SHP77 treated with DMSO at 0.1 percent for 48 hours (cell line): Measurements from ENCODE around the gene TMA7B.

Experiments used
- DNase-seq: peaks from one replicate; lab custom pipeline; 2025; lab: John Stamatoyannopoulos, UW

The TMA7B gene

DNA sequence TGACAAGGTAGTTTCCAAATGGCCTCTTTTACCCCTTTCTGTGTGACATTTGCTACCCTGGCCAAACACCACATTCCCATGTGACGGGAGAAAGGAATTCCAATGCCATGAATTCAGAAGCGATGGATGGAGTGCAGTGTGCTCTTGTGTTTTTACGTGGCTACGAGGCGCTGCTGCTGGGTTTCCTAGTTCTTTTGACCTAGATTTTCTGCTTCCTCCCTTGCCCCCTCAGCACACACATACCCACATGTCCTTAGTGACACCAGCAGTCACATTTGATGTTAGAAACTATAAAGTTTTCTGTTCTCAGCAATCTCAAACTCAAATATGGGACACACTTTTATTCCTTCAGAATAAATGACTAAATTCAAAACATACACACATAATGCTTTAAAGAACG, 7.8 kb upstream of the TMA7B start:
- no peak for DNase-seq

GRCh38 chr22:39953101-39953500, 7.1 kb upstream of the TMA7B start:
- no peak for DNase-seq

DNA sequence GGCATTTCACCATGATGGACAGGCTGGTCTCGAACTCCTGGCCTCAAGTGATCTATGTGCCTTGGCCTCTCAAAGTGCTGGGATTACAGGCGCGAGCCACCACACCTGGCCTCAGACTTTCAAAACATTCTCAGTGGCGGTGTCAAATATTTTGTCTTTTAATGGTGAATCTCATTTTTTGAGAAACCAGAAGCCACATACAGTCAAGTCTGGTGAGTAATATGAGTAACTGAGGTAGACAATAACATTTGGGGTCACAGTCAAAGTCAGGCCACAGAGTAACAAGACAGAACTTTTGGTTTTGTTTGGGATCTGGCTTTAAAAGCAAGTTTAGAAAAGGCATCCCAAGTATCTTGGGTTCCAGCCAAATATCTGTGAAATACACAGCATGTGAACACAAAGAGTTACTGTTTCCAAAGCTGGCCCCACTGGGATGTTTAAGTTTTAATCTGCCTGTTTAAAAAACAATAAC, 5.6 kb upstream of the TMA7B start:
- DNase-seq = no peak

- no peak for DNase-seq
Measured at GRCh38 chr22:39955675-39956074, 4.5 kb upstream of the TMA7B start.

DNA sequence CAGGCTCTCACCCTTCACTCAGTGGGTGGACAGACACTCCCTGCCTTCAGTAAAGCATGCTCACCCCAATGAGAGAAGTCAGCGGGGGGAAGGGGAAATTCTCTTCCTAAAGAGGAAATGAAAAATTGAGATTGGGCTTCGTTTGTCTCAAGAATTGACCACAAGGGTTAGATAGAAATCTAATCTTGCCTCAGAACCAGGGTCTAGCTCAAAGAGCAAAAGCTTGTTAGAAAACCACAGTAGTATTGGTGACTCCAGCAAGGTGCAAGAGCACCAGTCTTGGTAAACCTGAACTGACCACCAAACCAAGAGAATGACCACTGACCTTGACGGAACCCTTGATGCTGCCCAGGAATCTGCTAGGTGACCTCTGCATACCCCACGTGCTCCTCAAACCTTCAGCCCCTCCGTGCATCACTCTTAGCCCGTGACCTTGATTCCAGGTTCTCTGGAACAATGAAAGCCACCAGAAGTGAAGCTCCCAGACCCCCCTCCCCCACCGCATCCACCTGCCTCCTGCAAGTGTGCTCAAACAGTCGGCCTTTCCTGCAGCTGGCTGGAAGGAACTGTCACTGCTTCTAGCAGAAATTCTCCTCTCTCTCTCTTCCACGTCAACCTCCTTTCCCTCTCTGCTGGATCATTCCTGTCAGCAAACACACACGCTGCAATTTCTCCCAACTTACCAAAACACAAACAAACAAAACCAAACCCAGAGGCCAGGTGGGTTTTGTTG, 3.1 kb upstream of the TMA7B start:
- DNase-seq = peak; percentile 43

DNA sequence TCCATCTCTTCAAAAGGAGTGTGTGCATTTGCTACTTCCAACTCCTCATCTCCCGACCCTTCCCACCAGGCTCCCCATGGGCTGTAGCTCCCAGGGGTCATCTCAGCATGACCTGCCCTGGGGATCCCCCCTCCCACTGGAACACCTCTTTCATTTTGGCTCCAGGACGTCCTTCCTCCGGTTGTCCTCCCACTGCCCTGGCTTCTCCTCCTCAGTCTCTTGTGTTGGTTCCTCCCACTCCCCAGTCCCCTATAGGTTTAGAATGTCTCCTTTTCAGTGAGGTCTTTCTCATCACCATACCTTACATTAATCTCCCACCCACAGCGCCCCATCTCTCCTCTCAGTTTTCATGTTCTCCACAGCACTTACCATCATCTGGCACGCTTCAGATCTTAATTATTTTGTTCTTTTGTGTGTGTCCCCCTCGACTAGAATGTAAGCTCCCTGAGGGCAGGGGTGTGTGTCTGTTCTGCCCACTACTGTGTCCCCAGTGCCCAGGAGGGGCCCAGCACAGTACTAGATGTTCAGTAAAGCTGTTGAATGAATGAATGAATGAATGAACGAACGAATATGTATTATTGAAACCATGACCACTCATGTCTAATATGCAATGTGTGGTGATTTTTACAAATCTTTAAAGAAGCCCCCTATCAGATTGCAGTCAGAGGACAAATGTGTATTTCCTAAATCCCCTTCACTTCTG, 2.0 kb upstream of the TMA7B start:
- DNase-seq = no peak

DNA sequence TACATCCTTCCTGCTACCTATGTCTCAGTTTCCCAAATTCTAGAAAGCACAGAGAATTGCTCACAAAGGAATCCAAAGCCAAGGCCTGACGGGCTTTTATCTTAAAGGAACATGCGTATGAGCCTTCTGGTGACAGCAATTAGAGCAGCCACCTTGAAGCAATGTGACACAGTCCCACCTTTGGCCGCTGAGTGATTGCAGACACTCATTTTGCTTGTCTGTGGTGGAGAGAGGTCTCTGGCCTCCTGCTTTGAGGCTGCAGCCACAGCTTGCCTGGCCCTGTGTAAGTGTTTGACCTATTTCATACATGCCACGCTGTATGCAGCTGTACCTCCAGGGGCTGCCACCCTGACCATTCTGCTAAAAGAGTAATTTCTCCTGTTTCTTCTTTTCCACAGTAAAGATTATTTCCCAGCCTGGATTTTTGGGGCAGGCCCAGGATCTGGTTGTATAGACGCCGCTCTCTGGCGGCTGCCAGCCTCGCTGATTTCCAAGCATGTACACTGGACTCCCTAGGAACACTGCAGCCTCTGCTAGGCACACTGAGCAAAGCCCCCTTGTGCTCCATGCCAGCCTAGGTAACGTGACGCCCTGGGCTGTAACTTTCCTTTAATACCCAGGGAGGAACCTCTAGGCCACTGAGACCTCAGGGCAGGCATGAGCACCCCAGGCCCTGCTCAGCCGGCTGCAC, 1.1 kb upstream of the TMA7B start:
- DNase-seq = no peak

GRCh38 chr22:39960791-39961746, 872 bp downstream of the TMA7B start:
- DNase-seq = no peak

DNA sequence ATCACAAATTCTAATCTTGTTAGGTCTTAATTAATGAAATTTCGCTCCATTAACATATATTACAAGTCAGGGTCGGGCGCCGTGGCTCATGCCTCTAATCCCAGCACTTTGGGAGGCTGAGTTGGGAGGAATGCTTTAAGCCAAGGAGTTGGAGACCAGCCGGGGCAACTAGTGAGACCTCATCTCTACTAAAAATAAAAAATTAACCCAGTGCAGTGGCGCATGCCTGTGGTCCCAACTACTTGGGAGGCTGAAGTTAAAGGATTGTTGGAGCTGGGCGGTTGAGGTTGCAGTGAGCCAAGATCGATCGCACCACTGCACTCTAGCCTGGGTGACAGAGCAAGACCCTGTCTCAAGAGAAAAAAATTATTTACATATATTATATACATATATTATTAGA, 1.9 kb downstream of the TMA7B start:
- no peak for DNase-seq

GRCh38 chr22:39965748-39966147, 5.6 kb downstream of the TMA7B start:
- no peak for DNase-seq

DNA sequence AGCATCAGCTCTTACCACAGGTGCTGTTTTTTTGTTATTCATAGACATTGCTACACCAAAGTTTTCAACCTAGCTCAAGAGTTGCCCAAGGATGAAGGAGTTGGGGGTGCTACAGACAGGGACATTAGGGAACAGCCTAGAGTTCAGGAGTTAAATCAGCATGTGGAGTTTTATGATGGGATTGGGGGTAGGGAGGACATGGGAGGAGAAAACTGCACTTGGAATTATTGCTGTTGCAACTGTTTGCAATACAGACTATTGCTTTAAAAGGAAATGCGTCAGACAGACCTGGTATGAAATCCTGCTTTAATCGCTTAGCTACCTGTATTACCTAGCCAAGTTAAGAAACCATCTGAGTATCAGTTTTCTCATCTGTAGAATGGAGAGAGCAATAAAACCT, 6.3 kb downstream of the TMA7B start:
- no peak for DNase-seq

GRCh38 chr22:39967103-39967829, 7.1 kb downstream of the TMA7B start:
- no peak for DNase-seq

GRCh38 chr22:39967996-39968972, 8.1 kb downstream of the TMA7B start:
- DNase-seq = no peak

DNA sequence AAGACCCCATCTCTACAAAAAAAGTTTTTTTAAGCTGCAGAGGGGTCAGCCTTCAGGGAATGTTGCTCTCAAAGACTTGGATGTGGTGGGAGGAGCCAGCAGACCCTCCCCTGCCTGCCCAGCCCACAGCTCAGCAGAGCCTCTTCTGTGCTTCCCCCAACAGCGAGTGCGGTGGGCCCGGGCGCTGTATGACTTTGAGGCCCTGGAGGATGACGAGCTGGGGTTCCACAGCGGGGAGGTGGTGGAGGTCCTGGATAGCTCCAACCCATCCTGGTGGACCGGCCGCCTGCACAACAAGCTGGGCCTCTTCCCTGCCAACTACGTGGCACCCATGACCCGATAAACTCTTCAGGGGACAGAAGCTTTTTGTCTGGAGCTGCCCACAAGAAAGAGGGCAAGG, 10.5 kb downstream of the TMA7B start:
- no peak for DNase-seq

- no peak for DNase-seq
Measured at GRCh38 chr22:39972641-39973040, 12.4 kb downstream of the TMA7B start.

GRCh38 chr22:39973656-39974055, 13.5 kb downstream of the TMA7B start:
- DNase-seq = no peak

- DNase-seq = no peak
Measured at GRCh38 chr22:39974065-39974464, 13.9 kb downstream of the TMA7B start.

- no peak for DNase-seq
Measured at GRCh38 chr22:39979048-39979447, 18.9 kb downstream of the TMA7B start.

- DNase-seq = no peak
Measured at GRCh38 chr22:39979458-39979857, 19.3 kb downstream of the TMA7B start.

- DNase-seq = no peak
Measured at GRCh38 chr22:39980596-39980995, 20.4 kb downstream of the TMA7B start.
